ENCODE results near the gene PTGIS.

PTGIS gene

GRCh38 chr20:49469060-49469459, 98.9 kb downstream of the PTGIS start:
- no peak for DNase-seq (ENCODE audit: low spot score)

GRCh38 chr20:49468412-49468811, 99.5 kb downstream of the PTGIS start:
- DNase-seq (ENCODE audit: low spot score), result no peak

GRCh38 chr20:49466114-49466912, 101.6 kb downstream of the PTGIS start:
- no peak for DNase-seq (ENCODE audit: low spot score)

- no peak for DNase-seq (ENCODE audit: low spot score)
Measured at GRCh38 chr20:49464556-49464955, 103.4 kb downstream of the PTGIS start.

GRCh38 chr20:49462626-49463025, 105.3 kb downstream of the PTGIS start:
- DNase-seq (ENCODE audit: low spot score), result no peak

GRCh38 chr20:49461894-49462620, 105.9 kb downstream of the PTGIS start:
- no peak for DNase-seq (ENCODE audit: low spot score)

- DNase-seq (ENCODE audit: low spot score), result peak; percentile 60
Measured at GRCh38 chr20:49460916-49461315, 107.0 kb downstream of the PTGIS start.

- no peak for DNase-seq (ENCODE audit: low spot score)
Measured at GRCh38 chr20:49460131-49460530, 107.8 kb downstream of the PTGIS start.

GRCh38 chr20:49459684-49460083, 108.3 kb downstream of the PTGIS start:
- no peak for DNase-seq (ENCODE audit: low spot score)

GRCh38 chr20:49457444-49457843, 110.5 kb downstream of the PTGIS start:
- DNase-seq (ENCODE audit: low spot score), result no peak

- no peak for DNase-seq (ENCODE audit: low spot score)
Measured at GRCh38 chr20:49456646-49457045, 111.3 kb downstream of the PTGIS start.

GRCh38 chr20:49455691-49456090, 112.2 kb downstream of the PTGIS start:
- no peak for DNase-seq (ENCODE audit: low spot score)

Measured in LoVo (cell line).